Astrocyte (in vitro differentiated cells and primary cell): Measurements from ENCODE around the gene LINC00237.

Experiments used
- EZH2 ChIP-seq: IDR thresholded peaks from 2 replicates; pipeline ENCODE4 v1.6.1; 2012; ENCODE audit warnings: mild to moderate bottlenecking, low read length, inconsistent platforms; ENCODE audit not compliant: insufficient read depth
- TF ChIP-seq, protein P1 (sequence below): IDR thresholded peaks from 2 replicates; pipeline ENCODE4 v1.5.1; 2011; ENCODE audit warnings: low read depth, mild to moderate bottlenecking, inconsistent platforms, low read length, moderate library complexity; ENCODE audit not compliant: insufficient read depth

GRCh38 chr20:21109144-21109543 lies 3.0 kb upstream of the LINC00237 start:
- TF ChIP-seq, protein P1, sequence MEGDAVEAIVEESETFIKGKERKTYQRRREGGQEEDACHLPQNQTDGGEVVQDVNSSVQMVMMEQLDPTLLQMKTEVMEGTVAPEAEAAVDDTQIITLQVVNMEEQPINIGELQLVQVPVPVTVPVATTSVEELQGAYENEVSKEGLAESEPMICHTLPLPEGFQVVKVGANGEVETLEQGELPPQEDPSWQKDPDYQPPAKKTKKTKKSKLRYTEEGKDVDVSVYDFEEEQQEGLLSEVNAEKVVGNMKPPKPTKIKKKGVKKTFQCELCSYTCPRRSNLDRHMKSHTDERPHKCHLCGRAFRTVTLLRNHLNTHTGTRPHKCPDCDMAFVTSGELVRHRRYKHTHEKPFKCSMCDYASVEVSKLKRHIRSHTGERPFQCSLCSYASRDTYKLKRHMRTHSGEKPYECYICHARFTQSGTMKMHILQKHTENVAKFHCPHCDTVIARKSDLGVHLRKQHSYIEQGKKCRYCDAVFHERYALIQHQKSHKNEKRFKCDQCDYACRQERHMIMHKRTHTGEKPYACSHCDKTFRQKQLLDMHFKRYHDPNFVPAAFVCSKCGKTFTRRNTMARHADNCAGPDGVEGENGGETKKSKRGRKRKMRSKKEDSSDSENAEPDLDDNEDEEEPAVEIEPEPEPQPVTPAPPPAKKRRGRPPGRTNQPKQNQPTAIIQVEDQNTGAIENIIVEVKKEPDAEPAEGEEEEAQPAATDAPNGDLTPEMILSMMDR: no peak
- TF ChIP-seq EZH2: no peak
